ENCODE measurements around the gene TMEM132C.

DNA sequence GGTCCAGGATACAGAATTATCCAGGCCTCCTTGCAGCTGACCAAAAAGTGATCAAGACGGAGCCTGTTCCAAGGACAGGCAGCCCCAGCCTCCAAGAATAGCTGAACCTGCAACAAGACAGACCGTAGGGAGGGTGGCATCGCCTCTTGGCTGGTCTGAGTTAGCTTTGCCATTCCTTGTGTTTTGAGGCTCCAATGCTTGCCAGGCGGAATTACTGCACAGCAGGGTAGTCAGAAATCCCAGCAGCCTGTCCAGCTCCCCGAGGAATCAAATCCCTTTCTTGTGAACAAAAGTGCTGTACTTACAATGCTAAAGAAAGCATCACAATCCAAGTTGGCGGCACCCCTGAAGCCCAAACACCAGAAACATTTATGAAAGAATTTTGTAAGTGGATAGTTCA, 246.9 kb downstream of the TMEM132C start:
- TF ChIP-seq, protein P1, sequence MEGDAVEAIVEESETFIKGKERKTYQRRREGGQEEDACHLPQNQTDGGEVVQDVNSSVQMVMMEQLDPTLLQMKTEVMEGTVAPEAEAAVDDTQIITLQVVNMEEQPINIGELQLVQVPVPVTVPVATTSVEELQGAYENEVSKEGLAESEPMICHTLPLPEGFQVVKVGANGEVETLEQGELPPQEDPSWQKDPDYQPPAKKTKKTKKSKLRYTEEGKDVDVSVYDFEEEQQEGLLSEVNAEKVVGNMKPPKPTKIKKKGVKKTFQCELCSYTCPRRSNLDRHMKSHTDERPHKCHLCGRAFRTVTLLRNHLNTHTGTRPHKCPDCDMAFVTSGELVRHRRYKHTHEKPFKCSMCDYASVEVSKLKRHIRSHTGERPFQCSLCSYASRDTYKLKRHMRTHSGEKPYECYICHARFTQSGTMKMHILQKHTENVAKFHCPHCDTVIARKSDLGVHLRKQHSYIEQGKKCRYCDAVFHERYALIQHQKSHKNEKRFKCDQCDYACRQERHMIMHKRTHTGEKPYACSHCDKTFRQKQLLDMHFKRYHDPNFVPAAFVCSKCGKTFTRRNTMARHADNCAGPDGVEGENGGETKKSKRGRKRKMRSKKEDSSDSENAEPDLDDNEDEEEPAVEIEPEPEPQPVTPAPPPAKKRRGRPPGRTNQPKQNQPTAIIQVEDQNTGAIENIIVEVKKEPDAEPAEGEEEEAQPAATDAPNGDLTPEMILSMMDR (IDR thresholded peaks at IDR 0.05) = no peak
- no peak for TF ChIP-seq POLR2A (IDR thresholded peaks at IDR 0.05)

Data from lower leg skin (tissue), 3 donors.